Stimulated activated CD8-positive, alpha-beta memory T cell treated with anti-CD3 and anti-CD28 coated beads, Interleukin-15, amount 100 ng/mL, for 1 hour (primary cell): ENCODE measurements around the gene DUOXA2.

Experiments used
- DNase-seq: peaks from one replicate; pipeline ENCODE4 v3.0.0-alpha.2; 2020; ENCODE audit warnings: low read depth

DUOXA2 gene

DNA sequence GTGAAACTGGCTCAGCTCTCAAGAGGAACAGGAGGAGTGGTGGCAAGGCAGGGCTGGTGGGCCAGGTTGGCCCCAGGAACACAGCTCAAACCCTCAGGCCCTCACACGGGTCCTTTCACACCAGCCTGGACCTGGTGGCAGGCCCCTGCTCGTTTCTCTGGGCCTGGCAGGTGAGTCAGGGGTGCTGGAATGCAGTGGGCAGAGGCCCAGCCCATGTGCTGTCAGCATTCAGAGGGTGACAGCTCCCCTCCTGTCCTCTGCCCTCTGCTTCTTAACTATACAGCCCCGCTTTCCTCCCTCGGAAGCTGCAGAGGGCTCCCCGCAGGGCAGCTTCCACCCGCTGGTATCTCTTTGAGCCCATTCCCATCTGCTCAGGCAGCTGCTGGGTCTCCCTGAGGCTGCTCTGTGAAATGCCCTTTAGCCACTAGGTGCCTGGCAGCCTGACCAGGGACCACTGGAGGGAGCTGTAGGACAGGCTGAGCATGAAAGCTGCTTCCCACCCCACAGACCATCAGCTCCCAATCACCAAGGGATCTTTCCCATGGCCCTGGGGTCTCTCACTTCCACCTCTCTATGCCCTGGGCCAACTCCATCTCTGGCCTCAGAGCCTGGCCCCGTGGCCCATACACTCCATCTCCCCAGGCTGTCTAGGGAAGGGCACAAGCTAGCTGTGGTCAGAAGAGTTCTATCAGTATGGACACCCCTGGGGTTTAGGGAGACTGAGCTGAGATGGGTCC lies 48.8 kb downstream of the DUOXA2 start:
- peak; percentile 39 for DNase-seq

GRCh38 chr15:45163508-45163856 lies 49.4 kb downstream of the DUOXA2 start:
- no peak for DNase-seq

DNA sequence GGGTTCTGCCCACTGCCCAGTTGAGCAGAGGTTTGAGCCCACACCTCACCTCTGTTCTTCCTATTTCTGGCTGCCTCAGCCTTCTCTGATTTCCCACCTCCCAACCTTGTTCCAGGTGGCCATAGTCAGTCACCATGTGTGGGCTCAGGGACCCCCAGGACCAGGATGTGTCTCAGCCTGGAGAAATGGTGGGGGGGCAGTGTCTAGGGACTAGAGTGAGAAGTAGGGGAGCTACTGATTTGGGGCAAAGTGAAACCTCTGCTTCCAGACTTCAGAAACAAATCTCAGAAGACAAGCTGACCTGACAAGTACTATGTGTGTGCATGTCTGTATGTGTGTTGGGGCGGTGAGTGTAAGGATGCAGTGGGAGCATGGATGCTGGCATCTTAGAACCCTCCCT lies 50.8 kb downstream of the DUOXA2 start:
- DNase-seq = no peak

DNA sequence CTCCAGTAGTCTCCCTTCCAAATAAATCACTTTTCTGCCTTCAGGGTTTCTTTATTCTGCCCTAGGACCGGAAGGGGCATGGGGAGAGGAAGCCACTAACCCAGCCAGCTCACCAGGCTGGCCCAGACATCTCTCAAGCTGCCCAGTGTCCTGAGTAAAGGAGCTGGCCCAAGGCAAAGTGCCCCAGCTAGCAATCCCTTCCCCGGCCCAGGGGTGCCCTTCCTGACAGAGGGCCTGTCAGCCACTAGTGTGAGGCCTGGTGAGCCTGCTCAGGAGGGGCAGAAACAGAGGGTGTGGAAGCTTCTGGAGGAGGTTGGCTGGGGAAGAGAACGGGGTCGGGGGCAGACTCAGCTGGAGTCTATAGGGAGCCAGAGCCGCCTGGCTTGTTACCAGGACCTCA lies 51.4 kb downstream of the DUOXA2 start:
- no peak for DNase-seq

GRCh38 chr15:45166834-45167630 lies 52.9 kb downstream of the DUOXA2 start:
- DNase-seq = peak; percentile 63

GRCh38 chr15:45167631-45168205 lies 53.6 kb downstream of the DUOXA2 start:
- no peak for DNase-seq
